HG03432 (cell line): ENCODE measurements around the gene GPC6.

ENCODE experiments used
- ATAC-seq: cut with Tn5 transposase; IDR thresholded peaks from one replicate; pipeline ENCODE4 v1.9.1; 2021; ENCODE audit warnings: mild to moderate bottlenecking, moderate library complexity; ENCODE audit not compliant: unreplicated experiment

Gene GPC6

GRCh38 chr13:94073007-94073744 lies 846.6 kb downstream of the GPC6 start:
- no peak for ATAC-seq

- ATAC-seq = no peak
Measured at GRCh38 chr13:94079876-94080275, 853.3 kb downstream of the GPC6 start.

GRCh38 chr13:94080527-94080926 lies 853.9 kb downstream of the GPC6 start:
- ATAC-seq = no peak

GRCh38 chr13:94087100-94087499 lies 860.5 kb downstream of the GPC6 start:
- ATAC-seq = no peak

- ATAC-seq = no peak
Measured at GRCh38 chr13:94088742-94089141, 862.1 kb downstream of the GPC6 start.

GRCh38 chr13:94090773-94091480 lies 864.3 kb downstream of the GPC6 start:
- no peak for ATAC-seq

- ATAC-seq = no peak
Measured at GRCh38 chr13:94093652-94094315, 867.2 kb downstream of the GPC6 start.

GRCh38 chr13:94109715-94110374 lies 883.2 kb downstream of the GPC6 start:
- no peak for ATAC-seq

GRCh38 chr13:94112227-94112626 lies 885.6 kb downstream of the GPC6 start:
- no peak for ATAC-seq

- no peak for ATAC-seq
Measured at GRCh38 chr13:94112731-94113130, 886.1 kb downstream of the GPC6 start.

- no peak for ATAC-seq
Measured at GRCh38 chr13:94113245-94113644, 886.6 kb downstream of the GPC6 start.

- no peak for ATAC-seq
Measured at GRCh38 chr13:94114166-94114565, 887.6 kb downstream of the GPC6 start.

GRCh38 chr13:94115054-94115453 lies 888.4 kb downstream of the GPC6 start:
- no peak for ATAC-seq

GRCh38 chr13:94119360-94119936 lies 892.8 kb downstream of the GPC6 start:
- no peak for ATAC-seq

GRCh38 chr13:94120878-94121277 lies 894.3 kb downstream of the GPC6 start:
- ATAC-seq = no peak

- no peak for ATAC-seq
Measured at GRCh38 chr13:94121686-94122085, 895.1 kb downstream of the GPC6 start.

GRCh38 chr13:94122300-94122915 lies 895.8 kb downstream of the GPC6 start:
- no peak for ATAC-seq

- ATAC-seq = no peak
Measured at GRCh38 chr13:94123557-94123956, 897.0 kb downstream of the GPC6 start.

- no peak for ATAC-seq
Measured at GRCh38 chr13:94128430-94128829, 901.8 kb downstream of the GPC6 start.

GRCh38 chr13:94129490-94129894 lies 902.9 kb downstream of the GPC6 start:
- no peak for ATAC-seq

- ATAC-seq = no peak
Measured at GRCh38 chr13:94138831-94139230, 912.2 kb downstream of the GPC6 start.
